Parietal lobe (tissue), 2 donors: ENCODE data around the gene STRADB. TPM values are rescaled to one million over a fixed set of nuclear protein-coding genes. Genes with fewer than 3 reads are reported as not detected.

ENCODE experiments used
- small RNA-seq: library from RNA; depleted of rRNA; stranded (forward); fragments of <200 nt; gene quantifications from one replicate; pipeline ENCODE3, GENCODE V24; 2014; ENCODE audit warnings: low replicate concordance
- total RNA-seq: library from RNA; depleted of rRNA; stranded (reverse); fragments of >200 nt; gene quantifications from one replicate; pipeline ENCODE4 v1.2.3, GENCODE V29; 2014

Gene STRADB, protein sequence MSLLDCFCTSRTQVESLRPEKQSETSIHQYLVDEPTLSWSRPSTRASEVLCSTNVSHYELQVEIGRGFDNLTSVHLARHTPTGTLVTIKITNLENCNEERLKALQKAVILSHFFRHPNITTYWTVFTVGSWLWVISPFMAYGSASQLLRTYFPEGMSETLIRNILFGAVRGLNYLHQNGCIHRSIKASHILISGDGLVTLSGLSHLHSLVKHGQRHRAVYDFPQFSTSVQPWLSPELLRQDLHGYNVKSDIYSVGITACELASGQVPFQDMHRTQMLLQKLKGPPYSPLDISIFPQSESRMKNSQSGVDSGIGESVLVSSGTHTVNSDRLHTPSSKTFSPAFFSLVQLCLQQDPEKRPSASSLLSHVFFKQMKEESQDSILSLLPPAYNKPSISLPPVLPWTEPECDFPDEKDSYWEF
- total RNA-seq, result 74.2 TPM

GRCh38 chr2:201451292-201452057 lies at the start of gene STRADB, which contains the start of gene TRAK2:
Gene STRADB, plus strand, starts transcription at chr2:201451740. Its CDS starts 3,101 bp downstream, at chr2:201454841.
Gene TRAK2, minus strand, starts transcription at chr2:201451458. Its CDS starts 30,951 bp downstream, at chr2:201420507.

Small RNA genes lying within 50 kb of the gene (small RNA-seq; reads per million reads assigned to genes)
- gene RF00019, result not detected

Other genes with a start within 250 kb of the STRADB start
- 0.63 TPM for gene CASP8, start 191.2 kb upstream of the STRADB start, total RNA-seq
- 2.5 TPM for gene FLACC1, start 94.4 kb upstream of the STRADB start, total RNA-seq
- 51.6 TPM for gene TRAK2, start 282 bp upstream of the STRADB start, total RNA-seq
- 40.7 TPM for gene TMEM237, start 191.8 kb downstream of the STRADB start, total RNA-seq
- 0.63 TPM for gene MPP4, start 246.9 kb downstream of the STRADB start, total RNA-seq